ENCODE data around the gene MCIDAS.
A peak's percentile ranks its signal among the peaks of the same experiment; 100 is the strongest.

The MCIDAS gene

GRCh38 chr5:55218967-55219366 lies 8.1 kb downstream of the MCIDAS start:
- peak; percentile 89 for DNase-seq (ENCODE audit: low spot score)
- ChIA-PET CTCF (interaction anchor here (0.6 to 1.3 kb wide), 9 partner anchors 9 to 1763 kb away, joined by 3 to 9 read pairs (median 4); partner anchors contain the start of gene CCNO), POLR2A (ENCODE audit: low non-redundant PET) (interaction anchor here (0.5 kb wide), 1 partner anchor 634 kb away, joined by 4 read pairs; no protein-coding TSS in a partner anchor)
- TF ChIP-seq, protein P1, sequence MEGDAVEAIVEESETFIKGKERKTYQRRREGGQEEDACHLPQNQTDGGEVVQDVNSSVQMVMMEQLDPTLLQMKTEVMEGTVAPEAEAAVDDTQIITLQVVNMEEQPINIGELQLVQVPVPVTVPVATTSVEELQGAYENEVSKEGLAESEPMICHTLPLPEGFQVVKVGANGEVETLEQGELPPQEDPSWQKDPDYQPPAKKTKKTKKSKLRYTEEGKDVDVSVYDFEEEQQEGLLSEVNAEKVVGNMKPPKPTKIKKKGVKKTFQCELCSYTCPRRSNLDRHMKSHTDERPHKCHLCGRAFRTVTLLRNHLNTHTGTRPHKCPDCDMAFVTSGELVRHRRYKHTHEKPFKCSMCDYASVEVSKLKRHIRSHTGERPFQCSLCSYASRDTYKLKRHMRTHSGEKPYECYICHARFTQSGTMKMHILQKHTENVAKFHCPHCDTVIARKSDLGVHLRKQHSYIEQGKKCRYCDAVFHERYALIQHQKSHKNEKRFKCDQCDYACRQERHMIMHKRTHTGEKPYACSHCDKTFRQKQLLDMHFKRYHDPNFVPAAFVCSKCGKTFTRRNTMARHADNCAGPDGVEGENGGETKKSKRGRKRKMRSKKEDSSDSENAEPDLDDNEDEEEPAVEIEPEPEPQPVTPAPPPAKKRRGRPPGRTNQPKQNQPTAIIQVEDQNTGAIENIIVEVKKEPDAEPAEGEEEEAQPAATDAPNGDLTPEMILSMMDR (conservative IDR thresholded peaks at IDR 0.05; ENCODE audit: low read depth), result no peak
- H3K27ac ChIP-seq, result no peak overlapping the region

DNA sequence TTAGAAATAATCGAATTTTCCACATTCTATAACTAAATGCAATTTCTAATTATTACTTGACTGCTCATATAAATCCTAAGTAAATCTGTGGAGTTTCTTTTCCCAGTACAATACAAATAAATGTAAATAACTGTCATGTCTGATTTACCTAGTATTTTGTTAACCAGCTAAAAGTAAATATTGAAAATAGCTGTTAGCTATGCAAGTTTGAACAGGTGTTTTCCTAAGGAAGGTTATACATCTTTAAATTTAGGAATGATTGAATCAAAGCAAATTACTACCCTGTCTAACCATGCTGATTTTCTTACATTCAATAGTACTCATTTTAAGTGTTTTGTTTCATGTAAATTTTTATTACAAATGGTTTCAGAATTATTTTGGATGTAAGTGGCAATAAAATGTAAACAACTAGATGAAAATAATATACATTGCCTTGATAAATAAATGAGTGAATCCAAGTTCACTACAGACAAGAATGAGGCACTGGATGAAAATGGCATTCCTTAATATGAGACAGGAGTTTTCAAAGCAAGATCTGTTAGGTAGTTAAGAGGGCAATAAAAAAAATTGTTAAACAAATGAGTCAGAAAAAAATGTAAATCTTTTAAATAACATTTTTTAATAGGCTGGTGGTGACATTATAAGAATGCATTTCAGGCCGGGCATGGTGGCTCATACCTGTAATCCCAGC lies 15.8 kb downstream of the MCIDAS start:
- DNase-seq (ENCODE audit: low spot score), result no peak
- ChIA-PET POLR2A (ENCODE audit: low non-redundant PET) (no interaction called here), CTCF (interaction anchor here (1.6 kb wide), 1 partner anchor 15 kb away, joined by 5 read pairs; no protein-coding TSS in a partner anchor)
- TF ChIP-seq, protein P1 (conservative IDR thresholded peaks at IDR 0.05; ENCODE audit: low read depth), result no peak
- no peak overlapping the region for H3K27ac ChIP-seq

GRCh38 chr5:55205001-55205400 lies 22.1 kb downstream of the MCIDAS start:
- CTCF ChIA-PET, result interaction anchor here (1.0 kb wide), 1 partner anchor 30 kb away, joined by 3 read pairs; no protein-coding TSS in a partner anchor
- TF ChIP-seq, protein P1 (conservative IDR thresholded peaks at IDR 0.05; ENCODE audit: low read depth), result no peak

GRCh38 chr5:55191165-55191564 lies 36.0 kb downstream of the MCIDAS start:
- DNase-seq (ENCODE audit: low spot score), result no peak
- ChIA-PET CTCF (no interaction called here), POLR2A (ENCODE audit: low non-redundant PET) (no interaction called here)
- TF ChIP-seq, protein P1 (conservative IDR thresholded peaks at IDR 0.05; ENCODE audit: low read depth), result no peak
- H3K27ac ChIP-seq, result no peak overlapping the region

More at GRCh38 chr5:55205001-55205400, 22.1 kb downstream of the MCIDAS start:
- POLR2A ChIA-PET (ENCODE audit: low non-redundant PET), result no interaction called here
- no peak for DNase-seq (ENCODE audit: low spot score)
- no peak overlapping the region for H3K27ac ChIP-seq

- ChIA-PET POLR2A (ENCODE audit: low non-redundant PET) (no interaction called here), CTCF (interaction anchor here (0.6 to 1.4 kb wide), 3 partner anchors 13 to 76 kb away, joined by 3 to 9 read pairs (median 4); no protein-coding TSS in a partner anchor)
- DNase-seq (ENCODE audit: low spot score), result no peak
- TF ChIP-seq, protein P1 (conservative IDR thresholded peaks at IDR 0.05; ENCODE audit: low read depth), result no peak
- H3K27ac ChIP-seq, result no peak overlapping the region
Observed at GRCh38 chr5:55188656-55189540, 38.2 kb downstream of the MCIDAS start.

DNA sequence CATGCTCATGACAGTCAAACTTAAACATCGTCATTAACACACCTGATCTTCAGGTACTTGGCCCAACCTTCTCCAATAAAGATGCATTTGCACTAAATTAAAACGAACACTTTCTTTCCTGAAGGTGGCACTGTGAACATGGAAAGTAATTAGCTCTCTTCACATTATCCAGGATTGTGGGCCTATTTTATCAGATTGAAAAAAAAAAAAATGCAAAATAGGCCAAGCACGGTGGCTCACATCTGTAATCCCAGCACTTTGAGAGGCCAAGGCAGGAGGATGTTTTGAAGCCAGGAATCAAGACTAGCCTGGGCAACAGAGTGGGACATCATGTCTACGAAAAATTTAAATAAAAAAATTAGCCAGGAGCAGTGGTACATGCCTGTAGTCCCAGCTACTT lies 39.7 kb downstream of the MCIDAS start:
- no peak overlapping the region for H3K27ac ChIP-seq
- ChIA-PET POLR2A (ENCODE audit: low non-redundant PET) (no interaction called here), CTCF (interaction anchor here (0.5 to 1.7 kb wide), 16 partner anchors 9 to 641 kb away, joined by 3 to 9 read pairs (median 4); partner anchors contain the start of gene CCNO)
- peak; percentile 78 for DNase-seq (ENCODE audit: low spot score)
- TF ChIP-seq, protein P1 (conservative IDR thresholded peaks at IDR 0.05; ENCODE audit: low read depth), result peak; percentile 58

All from RWPE1 (cell line).